ENCODE data around the gene HCN1.

Gene HCN1

GRCh38 chr5:45684118-45684517 lies 12.1 kb downstream of the HCN1 start:
- no peak overlapping the region for H3K4me3 ChIP-seq (ENCODE audit: control insufficient read depth, low read depth, low read length)

GRCh38 chr5:45680950-45681349 lies 15.2 kb downstream of the HCN1 start:
- TF ChIP-seq CTCF (conservative IDR thresholded peaks at IDR 0.05; ENCODE audit: control insufficient read depth, insufficient read depth, low read depth, low read length), result no peak
- H3K4me3 ChIP-seq (ENCODE audit: control insufficient read depth, low read depth, low read length), result no peak overlapping the region

More at GRCh38 chr5:45684118-45684517, 12.1 kb downstream of the HCN1 start:
- no peak for TF ChIP-seq CTCF (conservative IDR thresholded peaks at IDR 0.05; ENCODE audit: control insufficient read depth, insufficient read depth, low read depth, low read length)
- DNase-seq (ENCODE audit: low read depth), result no peak

GRCh38 chr5:45677524-45677923 lies 18.7 kb downstream of the HCN1 start:
- H3K4me3 ChIP-seq (ENCODE audit: control insufficient read depth, low read depth, low read length), result no peak overlapping the region
- no peak for DNase-seq (ENCODE audit: low read depth)
- TF ChIP-seq CTCF (conservative IDR thresholded peaks at IDR 0.05; ENCODE audit: control insufficient read depth, insufficient read depth, low read depth, low read length), result no peak

More at GRCh38 chr5:45680950-45681349, 15.2 kb downstream of the HCN1 start:
- DNase-seq (ENCODE audit: low read depth), result no peak

GRCh38 chr5:45672271-45672670 lies 23.9 kb downstream of the HCN1 start:
- no peak overlapping the region for H3K4me3 ChIP-seq (ENCODE audit: control insufficient read depth, low read depth, low read length)
- no peak for DNase-seq (ENCODE audit: low read depth)
- no peak for TF ChIP-seq CTCF (conservative IDR thresholded peaks at IDR 0.05; ENCODE audit: control insufficient read depth, insufficient read depth, low read depth, low read length)

- no peak for DNase-seq (ENCODE audit: low read depth)
- TF ChIP-seq CTCF (conservative IDR thresholded peaks at IDR 0.05; ENCODE audit: control insufficient read depth, insufficient read depth, low read depth, low read length), result no peak
- H3K4me3 ChIP-seq (ENCODE audit: control insufficient read depth, low read depth, low read length), result no peak overlapping the region
Measured at GRCh38 chr5:45648744-45649143, 47.4 kb downstream of the HCN1 start.

- no peak for DNase-seq (ENCODE audit: low read depth)
- TF ChIP-seq CTCF (conservative IDR thresholded peaks at IDR 0.05; ENCODE audit: control insufficient read depth, insufficient read depth, low read depth, low read length), result no peak
- no peak overlapping the region for H3K4me3 ChIP-seq (ENCODE audit: control insufficient read depth, low read depth, low read length)
Measured at GRCh38 chr5:45643056-45643455, 53.1 kb downstream of the HCN1 start.

- no peak for DNase-seq (ENCODE audit: low read depth)
- no peak for TF ChIP-seq CTCF (conservative IDR thresholded peaks at IDR 0.05; ENCODE audit: control insufficient read depth, insufficient read depth, low read depth, low read length)
- no peak overlapping the region for H3K4me3 ChIP-seq (ENCODE audit: control insufficient read depth, low read depth, low read length)
Measured at GRCh38 chr5:45642370-45642769, 53.8 kb downstream of the HCN1 start.
